Psoas muscle (tissue), 8 donors: Measurements from ENCODE around the gene INSC. TPM values are rescaled to one million over a fixed set of nuclear protein-coding genes. Genes with fewer than 3 reads are reported as not detected.

ENCODE experiments used
- ATAC-seq, 4 donors: fragments of 200-7000 bp; cut with Tn5 transposase; one replicate each; pipeline ENCODE4 v1.9.1; 2020; ENCODE audit warnings: moderate library complexity in 3 of 4, mild to moderate bottlenecking in 2 of 4
- DNase-seq, 2 donors: peaks; one replicate each; pipeline ENCODE4 v3.0.0-alpha.2; 2020
- H3K27ac ChIP-seq: fragments of 200-600 bp; one replicate; pipeline ENCODE4 v1.8.0; 2022
- H3K27me3 ChIP-seq, 3 donors: fragments of 200-600 bp in 1 of 3; one replicate each; pipeline versions ENCODE4 v1.6.1 to v1.8.0; 2013 to 2022; ENCODE audit warnings: low read length in 2 of 3, mild to moderate bottlenecking in 2 of 3, moderate library complexity in 1 of 3; ENCODE audit not compliant: insufficient read depth in 3 of 3
- H3K36me3 ChIP-seq, 2 donors: fragments of 200-600 bp in 1 of 2; one replicate each; pipeline versions ENCODE4 v1.6.1 to v1.8.0; 2013 to 2022; ENCODE audit warnings: low read depth in 1 of 2, mild to moderate bottlenecking in 1 of 2, moderate library complexity in 1 of 2; ENCODE audit not compliant: insufficient read depth in 1 of 2
- H3K4me1 ChIP-seq: fragments of 200-600 bp; one replicate; pipeline ENCODE4 v1.8.0; 2022
- H3K4me3 ChIP-seq: fragments of 200-600 bp; one replicate; pipeline ENCODE4 v1.8.0; 2022; ENCODE audit warnings: mild to moderate bottlenecking
- H3K9me3 ChIP-seq: fragments of 200-600 bp; one replicate; pipeline ENCODE4 v1.8.0; 2022
- WGBS, 3 donors: extraction: QIAGEN DNeasy Blood & Tissue Kit; methylation state at CpG; one replicate each; pipeline versions ENCODE4 v1.1.6 to v1.1.7; 2013; 5-methylcytosine and 5-hydroxymethylcytosine counted together
- intact Hi-C, 2 donors: fragments of 100-400 bp; cut with DNase I; formaldehyde crosslinking; loops; one replicate each; pipeline versions ENCODE4 v1.11.0 to v1.14.2; 2022
- polyA plus RNA-seq, 3 donors: library from polyadenylated mRNA; stranded (reverse); fragments of 200-250 nt; gene quantifications; one replicate each; pipeline ENCODE4 v1.2.3, GENCODE V29; 2013
- total RNA-seq, 4 donors: library from RNA; stranded (reverse); fragmentation: NEBNext Ultra II Directional in 2 of 4; extraction: Animal tissue kit (Norgen Biotek cat#: 25700) in 2 of 4; gene quantifications; one replicate each; pipeline versions ENCODE4 v1.2.1 to v1.2.4, GENCODE V29; 2021 to 2023
- TF ChIP-seq, protein P1 (sequence below): fragments of 200-600 bp; IDR thresholded peaks from one replicate; pipeline ENCODE4 v1.8.0; 2022; ENCODE audit warnings: antibody characterized with exemption
- donor health status: healthy with polysubstance abuse.
- donor health status: DM: no; HTN: no; CAD: no; lungs with moderate emphysema.
- donor health status: Bipolar disorder and iron deficiency.
- donor health status: healthy.
- donor health status: DM: yes; HTN: yes; CAD: no.
- donor health status: DM: no; HTN: no; CAD: no.
- donor health status: DM: no; HTN: no; CAD: no.
- donor health status: DM: yes; HTN: yes; CAD: no.

Gene INSC
- total and polyA plus RNA-seq, 7 donors, result 0.04 to 1.2 TPM; not detected in 5

DNA sequence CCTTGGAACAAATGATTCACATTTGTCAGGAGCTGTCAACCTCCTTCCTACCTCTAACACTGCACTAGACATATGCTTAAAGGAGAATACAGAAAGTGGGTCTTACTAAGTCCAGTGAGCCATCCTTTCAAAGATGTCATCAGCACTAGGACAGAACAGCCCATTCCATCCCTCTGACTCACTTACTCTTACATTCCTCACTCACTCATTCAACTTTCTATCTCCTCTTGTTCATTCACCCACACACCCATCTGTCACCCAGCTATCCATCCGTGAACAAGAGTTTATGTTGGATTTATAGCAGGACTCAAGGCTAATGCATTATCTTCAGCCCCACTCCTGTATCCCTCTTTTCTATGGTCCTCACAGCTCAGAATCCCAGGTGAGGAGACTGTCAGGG lies 9.1 kb downstream of the INSC start:
- no peaks in the 10 kb centered on the region for H3K36me3 ChIP-seq
- ATAC-seq, result no peak
- no peak overlapping the region for H3K4me3 ChIP-seq
- H3K27ac ChIP-seq, result no peak overlapping the region
- no peaks in the 10 kb centered on the region for H3K9me3 ChIP-seq
- intact Hi-C loops, result no loop called here
- TF ChIP-seq, protein P1, sequence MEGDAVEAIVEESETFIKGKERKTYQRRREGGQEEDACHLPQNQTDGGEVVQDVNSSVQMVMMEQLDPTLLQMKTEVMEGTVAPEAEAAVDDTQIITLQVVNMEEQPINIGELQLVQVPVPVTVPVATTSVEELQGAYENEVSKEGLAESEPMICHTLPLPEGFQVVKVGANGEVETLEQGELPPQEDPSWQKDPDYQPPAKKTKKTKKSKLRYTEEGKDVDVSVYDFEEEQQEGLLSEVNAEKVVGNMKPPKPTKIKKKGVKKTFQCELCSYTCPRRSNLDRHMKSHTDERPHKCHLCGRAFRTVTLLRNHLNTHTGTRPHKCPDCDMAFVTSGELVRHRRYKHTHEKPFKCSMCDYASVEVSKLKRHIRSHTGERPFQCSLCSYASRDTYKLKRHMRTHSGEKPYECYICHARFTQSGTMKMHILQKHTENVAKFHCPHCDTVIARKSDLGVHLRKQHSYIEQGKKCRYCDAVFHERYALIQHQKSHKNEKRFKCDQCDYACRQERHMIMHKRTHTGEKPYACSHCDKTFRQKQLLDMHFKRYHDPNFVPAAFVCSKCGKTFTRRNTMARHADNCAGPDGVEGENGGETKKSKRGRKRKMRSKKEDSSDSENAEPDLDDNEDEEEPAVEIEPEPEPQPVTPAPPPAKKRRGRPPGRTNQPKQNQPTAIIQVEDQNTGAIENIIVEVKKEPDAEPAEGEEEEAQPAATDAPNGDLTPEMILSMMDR, result no peak
- WGBS, 3 donors, result 65 to 83% (median 81%) methylated on average over 1 of the region's 1 CpG
- DNase-seq, result no peak
- no peaks in the 10 kb centered on the region for H3K4me1 ChIP-seq
- peaks cover 0 to 15% (median 0%) of the 10 kb centered on the region in 3 donors for H3K27me3 ChIP-seq

DNA sequence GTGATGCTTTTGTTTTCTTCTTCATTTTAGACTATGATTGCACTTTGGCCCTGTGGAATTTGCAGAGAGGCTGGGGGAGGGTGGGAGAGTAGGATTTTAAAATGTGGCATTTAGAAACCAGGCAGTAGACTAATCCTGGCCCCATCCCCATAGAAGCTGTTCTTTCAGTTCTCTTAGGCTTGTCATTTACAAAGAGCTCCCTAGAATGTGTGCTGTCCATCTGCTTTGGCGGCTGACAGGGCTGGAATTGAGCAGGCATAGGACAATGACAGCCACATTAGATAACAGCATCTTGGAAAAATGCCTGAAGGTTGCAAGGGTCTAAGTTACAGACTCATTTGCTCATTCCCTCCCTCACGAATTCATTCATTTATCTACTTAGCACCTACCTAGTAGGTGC lies 9.8 kb downstream of the INSC start:
- ATAC-seq, result no peak
- no peak for DNase-seq
- TF ChIP-seq, protein P1, result no peak
- no peaks in the 10 kb centered on the region for H3K4me1 ChIP-seq
- no peaks in the 10 kb centered on the region for H3K36me3 ChIP-seq
- WGBS, 3 donors, result 69 to 80% (median 69%) methylated on average over 2 of the region's 2 CpGs
- no peaks in the 10 kb centered on the region for H3K9me3 ChIP-seq
- intact Hi-C loops, result no loop called here
- no peak overlapping the region for H3K27ac ChIP-seq
- no peak overlapping the region for H3K4me3 ChIP-seq
- peaks cover 0 to 13% (median 0%) of the 10 kb centered on the region in 3 donors for H3K27me3 ChIP-seq

DNA sequence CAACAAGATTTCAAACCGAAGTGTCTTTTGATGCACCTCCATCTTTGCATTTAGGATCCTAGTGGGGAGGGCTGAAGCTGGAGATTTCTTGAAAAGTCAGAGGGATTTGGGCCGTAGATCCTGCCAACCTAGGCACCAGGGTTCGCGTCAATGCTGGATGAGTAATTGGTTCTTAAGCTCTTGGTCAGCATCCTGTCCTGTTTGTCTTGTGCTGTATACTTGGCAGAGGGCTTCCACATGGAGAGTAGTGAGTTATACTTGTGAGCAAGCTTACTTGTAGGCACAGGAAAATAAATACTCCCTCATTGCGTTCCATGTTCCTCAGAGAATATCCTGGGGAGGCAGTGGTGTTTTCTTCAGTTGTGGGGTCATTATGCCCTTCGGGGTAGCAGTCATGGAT lies 12.6 kb downstream of the INSC start:
- intact Hi-C loops, result no loop called here
- WGBS, 3 donors, result 76 to 85% (median 81%) methylated on average over 6 of the region's 6 CpGs
- H3K36me3 ChIP-seq, result no peaks in the 10 kb centered on the region
- H3K27me3 ChIP-seq, result peaks cover 0 to 9% (median 0%) of the 10 kb centered on the region in 3 donors
- H3K4me3 ChIP-seq, result no peak overlapping the region
- DNase-seq, result no peak
- no peak for ATAC-seq
- no peak overlapping the region for H3K27ac ChIP-seq
- no peaks in the 10 kb centered on the region for H3K9me3 ChIP-seq
- TF ChIP-seq, protein P1, result no peak
- no peaks in the 10 kb centered on the region for H3K4me1 ChIP-seq

DNA sequence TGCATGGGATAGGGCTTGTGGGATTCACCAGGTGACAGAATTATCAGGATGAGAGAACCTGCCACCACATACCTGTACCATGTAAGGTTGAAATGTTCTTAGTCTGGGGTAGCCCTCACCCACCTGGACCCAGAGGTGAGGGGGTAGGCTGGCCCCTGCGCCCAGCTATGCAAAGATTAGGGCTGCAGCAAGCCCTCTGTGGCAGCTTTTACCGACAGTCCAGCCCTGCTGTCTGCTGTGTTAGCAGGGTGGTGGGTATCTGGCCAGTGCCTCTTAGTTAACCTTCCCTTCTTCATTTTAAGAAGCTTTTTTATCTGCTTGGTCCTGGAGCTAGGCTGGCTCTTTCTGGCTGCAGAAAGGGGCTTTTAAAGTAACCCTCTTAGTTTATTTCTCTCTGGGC lies 13.9 kb downstream of the INSC start:
- DNase-seq (no peak), ATAC-seq (no peak)
- no peaks in the 10 kb centered on the region for H3K36me3 ChIP-seq
- intact Hi-C loops, result no loop called here
- H3K9me3 ChIP-seq, result no peaks in the 10 kb centered on the region
- TF ChIP-seq, protein P1, result no peak
- 77 to 88% (median 78%) methylated on average over 2 of the region's 2 CpGs for WGBS, 3 donors
- H3K4me3 ChIP-seq, result no peak overlapping the region
- H3K4me1 ChIP-seq, result no peaks in the 10 kb centered on the region
- H3K27ac ChIP-seq, result no peak overlapping the region
- no peaks in the 10 kb centered on the region for H3K27me3 ChIP-seq

DNA sequence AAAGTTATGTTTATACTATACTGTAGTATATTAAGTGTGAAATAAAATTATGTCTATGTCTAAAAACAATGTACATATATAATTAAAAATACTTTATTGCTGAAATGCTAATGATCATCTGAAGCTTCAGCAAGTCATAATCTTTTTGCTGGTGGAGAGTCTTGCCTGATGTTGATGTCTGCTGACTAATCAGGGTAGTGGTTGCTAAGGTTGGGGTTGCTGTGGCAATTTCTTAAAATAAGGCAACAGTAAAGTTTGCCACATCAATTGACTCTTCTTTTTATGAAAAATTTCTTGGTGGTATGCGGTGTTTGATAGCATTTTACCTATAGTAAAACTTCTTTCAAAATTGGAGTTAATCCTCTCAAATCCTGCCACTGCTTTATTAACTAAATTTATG lies 21.4 kb downstream of the INSC start:
- WGBS, 3 donors, result 93 to 100% (median 93%) methylated on average over 1 of the region's 1 CpG
- Histone ChIP-seq H3K4me1 (no peaks in the 10 kb centered on the region), H3K9me3 (no peaks in the 10 kb centered on the region), H3K27me3 (no peaks in the 10 kb centered on the region), H3K36me3 (no peaks in the 10 kb centered on the region), H3K27ac (no peak overlapping the region), H3K4me3 (no peak overlapping the region)
- intact Hi-C loops, result no loop called here
- ATAC-seq (no peak), DNase-seq (no peak)
- TF ChIP-seq, protein P1, result no peak
